ENCODE results near the gene ATP8A2.

The ATP8A2 gene

DNA sequence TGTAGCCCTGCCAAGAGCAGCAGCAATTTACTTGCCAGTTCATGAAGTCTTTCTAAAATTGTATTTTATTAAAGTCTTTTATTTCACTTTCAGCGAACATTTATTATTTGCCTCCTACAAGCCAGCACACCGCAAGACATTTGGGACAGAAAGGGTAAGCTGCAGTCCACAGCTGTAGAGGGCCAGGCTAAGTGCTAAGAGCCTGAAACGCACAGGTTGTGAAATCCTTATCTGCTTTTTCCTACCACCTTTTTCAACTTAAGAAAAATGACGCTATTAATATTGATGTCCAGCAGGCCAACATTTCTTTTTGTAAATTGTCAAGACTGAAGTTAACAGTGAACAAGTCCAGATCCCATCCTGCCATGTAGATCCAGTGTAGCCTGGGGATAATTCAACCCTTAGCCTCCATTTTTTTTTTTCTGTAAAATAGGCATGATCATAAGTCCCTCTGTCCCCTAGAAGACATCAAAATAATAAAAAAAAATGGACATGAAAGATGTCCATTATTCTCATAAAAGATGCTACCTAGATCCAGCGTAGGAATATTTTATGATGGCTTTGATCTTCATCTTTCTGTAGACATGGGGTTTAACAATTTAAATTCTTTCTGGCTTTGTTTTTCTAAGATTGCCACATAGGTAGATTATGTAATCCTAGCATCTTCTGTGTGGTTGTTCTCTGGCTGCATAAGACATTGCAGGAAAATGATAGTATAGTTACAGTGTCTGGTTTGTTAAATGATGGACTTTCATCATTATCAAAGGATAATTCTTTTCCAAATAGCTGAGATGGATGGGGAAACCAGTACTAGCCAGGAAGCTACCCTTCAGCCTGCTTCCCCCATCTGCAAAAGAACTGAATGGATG lies 551.7 kb downstream of the ATP8A2 start:
- in situ Hi-C loops (cut with MboI; ENCODE audit: low sequenced_read_pairs, unreplicated experiment): no loop called here
- TF ChIP-seq, protein P1, sequence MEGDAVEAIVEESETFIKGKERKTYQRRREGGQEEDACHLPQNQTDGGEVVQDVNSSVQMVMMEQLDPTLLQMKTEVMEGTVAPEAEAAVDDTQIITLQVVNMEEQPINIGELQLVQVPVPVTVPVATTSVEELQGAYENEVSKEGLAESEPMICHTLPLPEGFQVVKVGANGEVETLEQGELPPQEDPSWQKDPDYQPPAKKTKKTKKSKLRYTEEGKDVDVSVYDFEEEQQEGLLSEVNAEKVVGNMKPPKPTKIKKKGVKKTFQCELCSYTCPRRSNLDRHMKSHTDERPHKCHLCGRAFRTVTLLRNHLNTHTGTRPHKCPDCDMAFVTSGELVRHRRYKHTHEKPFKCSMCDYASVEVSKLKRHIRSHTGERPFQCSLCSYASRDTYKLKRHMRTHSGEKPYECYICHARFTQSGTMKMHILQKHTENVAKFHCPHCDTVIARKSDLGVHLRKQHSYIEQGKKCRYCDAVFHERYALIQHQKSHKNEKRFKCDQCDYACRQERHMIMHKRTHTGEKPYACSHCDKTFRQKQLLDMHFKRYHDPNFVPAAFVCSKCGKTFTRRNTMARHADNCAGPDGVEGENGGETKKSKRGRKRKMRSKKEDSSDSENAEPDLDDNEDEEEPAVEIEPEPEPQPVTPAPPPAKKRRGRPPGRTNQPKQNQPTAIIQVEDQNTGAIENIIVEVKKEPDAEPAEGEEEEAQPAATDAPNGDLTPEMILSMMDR (IDR thresholded peaks at IDR 0.05; ENCODE audit: borderline replicate concordance, control extremely low read depth, extremely low read depth, insufficient read depth, missing control alignments): no peak

DNA sequence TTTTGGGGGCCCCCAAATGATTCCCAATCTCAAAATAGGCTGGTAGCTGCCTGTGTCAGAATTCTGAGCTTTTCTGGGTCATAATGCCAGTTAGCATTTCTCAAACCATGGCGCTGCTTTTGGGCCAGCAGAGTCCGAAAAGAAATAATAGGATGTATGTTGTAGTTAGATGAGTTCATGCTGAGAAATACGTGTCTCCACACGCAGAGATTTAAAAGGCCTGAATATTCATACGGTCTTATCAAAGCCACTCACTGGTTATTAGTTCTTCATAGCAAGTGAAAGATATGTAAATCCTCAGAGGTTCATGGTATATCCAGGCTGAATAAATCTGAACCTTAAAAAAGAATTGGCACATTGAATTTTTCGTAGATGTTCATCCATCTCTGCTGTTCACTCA lies 555.6 kb downstream of the ATP8A2 start:
- TF ChIP-seq, protein P1 (IDR thresholded peaks at IDR 0.05; ENCODE audit: borderline replicate concordance, control extremely low read depth, extremely low read depth, insufficient read depth, missing control alignments): no peak
- in situ Hi-C loops (cut with MboI; ENCODE audit: low sequenced_read_pairs, unreplicated experiment): no loop called here
- no peak for DNase-seq (ENCODE audit: low spot score)

More for the DNA sequence above, 551.7 kb downstream of the ATP8A2 start:
- DNase-seq (ENCODE audit: low spot score): no peak

GRCh38 chr13:25927932-25928331 lies 556.2 kb downstream of the ATP8A2 start:
- DNase-seq (ENCODE audit: low spot score): no peak
- TF ChIP-seq, protein P1 (IDR thresholded peaks at IDR 0.05; ENCODE audit: borderline replicate concordance, control extremely low read depth, extremely low read depth, insufficient read depth, missing control alignments): no peak
- in situ Hi-C loops (cut with MboI; ENCODE audit: low sequenced_read_pairs, unreplicated experiment): no loop called here

GRCh38 chr13:25928941-25929505 lies 557.2 kb downstream of the ATP8A2 start:
- in situ Hi-C loops (cut with MboI; ENCODE audit: low sequenced_read_pairs, unreplicated experiment): no loop called here
- TF ChIP-seq, protein P1 (IDR thresholded peaks at IDR 0.05; ENCODE audit: borderline replicate concordance, control extremely low read depth, extremely low read depth, insufficient read depth, missing control alignments): no peak

DNA sequence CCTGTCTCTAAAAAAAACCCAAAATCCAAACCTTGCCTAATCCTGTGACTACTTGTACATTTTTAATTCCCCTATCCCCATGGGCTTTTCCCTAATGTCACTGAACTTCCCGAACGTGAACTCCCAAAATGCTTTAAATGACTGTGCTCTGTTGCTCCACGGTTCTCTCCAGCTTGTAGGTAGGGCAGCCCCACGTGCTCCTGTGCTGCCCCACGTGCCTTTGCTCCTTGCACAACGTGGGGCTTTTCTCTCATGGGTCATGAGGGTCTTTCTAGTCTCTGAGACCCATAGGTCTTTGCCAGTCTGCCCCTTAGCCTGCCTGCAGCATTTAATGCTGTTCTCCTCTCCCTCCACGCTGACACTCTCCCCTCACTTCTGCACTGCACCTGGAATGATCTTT lies 558.0 kb downstream of the ATP8A2 start:
- DNase-seq (ENCODE audit: low spot score): no peak
- in situ Hi-C loops (cut with MboI; ENCODE audit: low sequenced_read_pairs, unreplicated experiment): no loop called here
- TF ChIP-seq, protein P1 (IDR thresholded peaks at IDR 0.05; ENCODE audit: borderline replicate concordance, control extremely low read depth, extremely low read depth, insufficient read depth, missing control alignments): no peak

More at GRCh38 chr13:25928941-25929505, 557.2 kb downstream of the ATP8A2 start:
- DNase-seq (ENCODE audit: low spot score): no peak

GRCh38 chr13:25930653-25931052 lies 558.9 kb downstream of the ATP8A2 start:
- TF ChIP-seq, protein P1 (IDR thresholded peaks at IDR 0.05; ENCODE audit: borderline replicate concordance, control extremely low read depth, extremely low read depth, insufficient read depth, missing control alignments): no peak
- no peak for DNase-seq (ENCODE audit: low spot score)
- in situ Hi-C loops (cut with MboI; ENCODE audit: low sequenced_read_pairs, unreplicated experiment): no loop called here
